ENCODE data around the gene CEP85L.

Gene CEP85L

GRCh38 chr6:118677193-118677592 lies 25.8 kb upstream of the CEP85L start:
- Histone ChIP-seq H3K27ac (ENCODE audit: low read length) (no peak overlapping the region), H3K4me3 (ENCODE audit: low read depth in 1 of 2, low read length in 2 of 2) (no peak overlapping the region), H3K27me3 (ENCODE audit: low read depth, low read length) (no peaks in the 10 kb centered on the region), H3K36me3 (ENCODE audit: control insufficient read depth in 1 of 2, insufficient read depth in 2 of 2, low read length in 2 of 2) (no peaks in the 10 kb centered on the region), H3K4me1 (ENCODE audit: control insufficient read depth in 1 of 2, insufficient read depth in 2 of 2, low read length in 2 of 2) (no peaks in the 10 kb centered on the region), H3K9me3 (ENCODE audit: control insufficient read depth in 1 of 2, low read length in 2 of 2) (no peaks in the 10 kb centered on the region)

GRCh38 chr6:118675225-118675624 lies 23.8 kb upstream of the CEP85L start:
- Histone ChIP-seq H3K36me3 (ENCODE audit: control insufficient read depth in 1 of 2, insufficient read depth in 2 of 2, low read length in 2 of 2) (no peaks in the 10 kb centered on the region), H3K9me3 (ENCODE audit: control insufficient read depth in 1 of 2, low read length in 2 of 2) (no peaks in the 10 kb centered on the region), H3K27me3 (ENCODE audit: low read depth, low read length) (no peaks in the 10 kb centered on the region), H3K4me1 (ENCODE audit: control insufficient read depth in 1 of 2, insufficient read depth in 2 of 2, low read length in 2 of 2) (no peaks in the 10 kb centered on the region), H3K4me3 (ENCODE audit: low read depth in 1 of 2, low read length in 2 of 2) (no peak overlapping the region), H3K27ac (ENCODE audit: low read length) (no peak overlapping the region)

GRCh38 chr6:118674772-118675171 lies 23.4 kb upstream of the CEP85L start:
- no peak overlapping the region for H3K4me3 ChIP-seq (ENCODE audit: low read depth in 1 of 2, low read length in 2 of 2)
- no peak overlapping the region for H3K27ac ChIP-seq (ENCODE audit: low read length)
- H3K9me3 ChIP-seq (ENCODE audit: control insufficient read depth in 1 of 2, low read length in 2 of 2) = no peaks in the 10 kb centered on the region
- H3K36me3 ChIP-seq (ENCODE audit: control insufficient read depth in 1 of 2, insufficient read depth in 2 of 2, low read length in 2 of 2) = no peaks in the 10 kb centered on the region
- H3K27me3 ChIP-seq (ENCODE audit: low read depth, low read length) = no peaks in the 10 kb centered on the region
- no peaks in the 10 kb centered on the region for H3K4me1 ChIP-seq (ENCODE audit: control insufficient read depth in 1 of 2, insufficient read depth in 2 of 2, low read length in 2 of 2)

GRCh38 chr6:118672678-118673077 lies 21.3 kb upstream of the CEP85L start:
- Histone ChIP-seq H3K27me3 (ENCODE audit: low read depth, low read length) (no peaks in the 10 kb centered on the region), H3K4me3 (ENCODE audit: low read depth in 1 of 2, low read length in 2 of 2) (no peak overlapping the region), H3K36me3 (ENCODE audit: control insufficient read depth in 1 of 2, insufficient read depth in 2 of 2, low read length in 2 of 2) (no peaks in the 10 kb centered on the region), H3K27ac (ENCODE audit: low read length) (no peak overlapping the region), H3K9me3 (ENCODE audit: control insufficient read depth in 1 of 2, low read length in 2 of 2) (no peaks in the 10 kb centered on the region), H3K4me1 (ENCODE audit: control insufficient read depth in 1 of 2, insufficient read depth in 2 of 2, low read length in 2 of 2) (peaks cover 6 to 15% of the 10 kb centered on the region in 2 donors)

GRCh38 chr6:118669561-118669960 lies 18.2 kb upstream of the CEP85L start:
- H3K27ac ChIP-seq (ENCODE audit: low read length) = no peak overlapping the region
- no peaks in the 10 kb centered on the region for H3K36me3 ChIP-seq (ENCODE audit: control insufficient read depth in 1 of 2, insufficient read depth in 2 of 2, low read length in 2 of 2)

GRCh38 chr6:118668761-118669385 lies 17.5 kb upstream of the CEP85L start:
- H3K4me3 ChIP-seq (ENCODE audit: low read depth in 1 of 2, low read length in 2 of 2) = no peak overlapping the region

More at GRCh38 chr6:118669561-118669960, 18.2 kb upstream of the CEP85L start:
- no peaks in the 10 kb centered on the region for H3K27me3 ChIP-seq (ENCODE audit: low read depth, low read length)
- H3K4me3 ChIP-seq (ENCODE audit: low read depth in 1 of 2, low read length in 2 of 2) = no peak overlapping the region
- no peaks in the 10 kb centered on the region for H3K9me3 ChIP-seq (ENCODE audit: control insufficient read depth in 1 of 2, low read length in 2 of 2)
- peaks cover 6 to 18% of the 10 kb centered on the region in 2 donors for H3K4me1 ChIP-seq (ENCODE audit: control insufficient read depth in 1 of 2, insufficient read depth in 2 of 2, low read length in 2 of 2)

GRCh38 chr6:118667988-118668387 lies 16.6 kb upstream of the CEP85L start:
- H3K27ac ChIP-seq (ENCODE audit: low read length) = no peak overlapping the region
- H3K4me1 ChIP-seq (ENCODE audit: control insufficient read depth in 1 of 2, insufficient read depth in 2 of 2, low read length in 2 of 2) = peaks cover 6 to 18% of the 10 kb centered on the region in 2 donors
- no peaks in the 10 kb centered on the region for H3K27me3 ChIP-seq (ENCODE audit: low read depth, low read length)
- H3K36me3 ChIP-seq (ENCODE audit: control insufficient read depth in 1 of 2, insufficient read depth in 2 of 2, low read length in 2 of 2) = no peaks in the 10 kb centered on the region
- H3K9me3 ChIP-seq (ENCODE audit: control insufficient read depth in 1 of 2, low read length in 2 of 2) = no peaks in the 10 kb centered on the region
- H3K4me3 ChIP-seq (ENCODE audit: low read depth in 1 of 2, low read length in 2 of 2) = no peak overlapping the region

More at GRCh38 chr6:118668761-118669385, 17.5 kb upstream of the CEP85L start:
- Histone ChIP-seq H3K36me3 (ENCODE audit: control insufficient read depth in 1 of 2, insufficient read depth in 2 of 2, low read length in 2 of 2) (no peaks in the 10 kb centered on the region), H3K27me3 (ENCODE audit: low read depth, low read length) (no peaks in the 10 kb centered on the region), H3K9me3 (ENCODE audit: control insufficient read depth in 1 of 2, low read length in 2 of 2) (no peaks in the 10 kb centered on the region), H3K4me1 (ENCODE audit: control insufficient read depth in 1 of 2, insufficient read depth in 2 of 2, low read length in 2 of 2) (peaks cover 6 to 18% of the 10 kb centered on the region in 2 donors), H3K27ac (ENCODE audit: low read length) (no peak overlapping the region)

GRCh38 chr6:118665011-118665410 lies 13.6 kb upstream of the CEP85L start:
- H3K4me3 ChIP-seq (ENCODE audit: low read depth in 1 of 2, low read length in 2 of 2) = no peak overlapping the region
- no peaks in the 10 kb centered on the region for H3K27me3 ChIP-seq (ENCODE audit: low read depth, low read length)
- H3K27ac ChIP-seq (ENCODE audit: low read length) = no peak overlapping the region
- peaks cover 6 to 18% of the 10 kb centered on the region in 2 donors for H3K4me1 ChIP-seq (ENCODE audit: control insufficient read depth in 1 of 2, insufficient read depth in 2 of 2, low read length in 2 of 2)
- H3K9me3 ChIP-seq (ENCODE audit: control insufficient read depth in 1 of 2, low read length in 2 of 2) = no peaks in the 10 kb centered on the region
- no peaks in the 10 kb centered on the region for H3K36me3 ChIP-seq (ENCODE audit: control insufficient read depth in 1 of 2, insufficient read depth in 2 of 2, low read length in 2 of 2)

- H3K9me3 ChIP-seq (ENCODE audit: control insufficient read depth in 1 of 2, low read length in 2 of 2) = no peaks in the 10 kb centered on the region
- no peaks in the 10 kb centered on the region for H3K36me3 ChIP-seq (ENCODE audit: control insufficient read depth in 1 of 2, insufficient read depth in 2 of 2, low read length in 2 of 2)
- peaks cover 6 to 18% of the 10 kb centered on the region in 2 donors for H3K4me1 ChIP-seq (ENCODE audit: control insufficient read depth in 1 of 2, insufficient read depth in 2 of 2, low read length in 2 of 2)
- no peaks in the 10 kb centered on the region for H3K27me3 ChIP-seq (ENCODE audit: low read depth, low read length)
- H3K27ac ChIP-seq (ENCODE audit: low read length) = no peak overlapping the region
- peak overlapping the region in 1 of 2 donors; percentile 31 for H3K4me3 ChIP-seq (ENCODE audit: low read depth in 1 of 2, low read length in 2 of 2)
These were observed 12.9 kb upstream of the CEP85L start for GRCh38 chr6:118663993-118664985.

- Histone ChIP-seq H3K9me3 (ENCODE audit: control insufficient read depth in 1 of 2, low read length in 2 of 2) (no peaks in the 10 kb centered on the region), H3K4me1 (ENCODE audit: control insufficient read depth in 1 of 2, insufficient read depth in 2 of 2, low read length in 2 of 2) (no peaks in the 10 kb centered on the region), H3K36me3 (ENCODE audit: control insufficient read depth in 1 of 2, insufficient read depth in 2 of 2, low read length in 2 of 2) (no peaks in the 10 kb centered on the region), H3K27me3 (ENCODE audit: low read depth, low read length) (no peaks in the 10 kb centered on the region), H3K27ac (ENCODE audit: low read length) (no peak overlapping the region), H3K4me3 (ENCODE audit: low read depth in 1 of 2, low read length in 2 of 2) (no peak overlapping the region)
These were observed 10.4 kb upstream of the CEP85L start for GRCh38 chr6:118661831-118662230.

GRCh38 chr6:118660218-118660569 lies 8.8 kb upstream of the CEP85L start:
- Histone ChIP-seq H3K9me3 (ENCODE audit: control insufficient read depth in 1 of 2, low read length in 2 of 2) (no peaks in the 10 kb centered on the region), H3K27me3 (ENCODE audit: low read depth, low read length) (no peaks in the 10 kb centered on the region), H3K36me3 (ENCODE audit: control insufficient read depth in 1 of 2, insufficient read depth in 2 of 2, low read length in 2 of 2) (no peaks in the 10 kb centered on the region), H3K4me1 (ENCODE audit: control insufficient read depth in 1 of 2, insufficient read depth in 2 of 2, low read length in 2 of 2) (no peaks in the 10 kb centered on the region), H3K4me3 (ENCODE audit: low read depth in 1 of 2, low read length in 2 of 2) (no peak overlapping the region), H3K27ac (ENCODE audit: low read length) (no peak overlapping the region)
